ENCODE data around the gene KCNAB1. TPM values are rescaled to one million over a fixed set of nuclear protein-coding genes. Genes with fewer than 3 reads are reported as not detected.

KCNAB1 gene
- total and polyA plus RNA-seq, 2 of the 8 experiments (the other 6 are each of a cell fraction or from before 2014, with no cell fraction given) = 0.51 to 2.3 TPM

GRCh38 chr3:156256256-156256655 lies 135.9 kb downstream of the KCNAB1 start:
- no peak overlapping the region for H3K23ac ChIP-seq (ENCODE audit: insufficient read length)
- no peak overlapping the region for H3K4ac ChIP-seq (replicated peaks; ENCODE audit: insufficient read length, low read depth, low read length)
- no peak overlapping the region for H2BK120ac ChIP-seq (replicated peaks; ENCODE audit: low read depth, low read length)
- no peaks in the 10 kb centered on the region for H3K23me2 ChIP-seq (ENCODE audit: low read depth, low read length)
- H2AFZ ChIP-seq (ENCODE audit: low read length) = no peak overlapping the region
- POLR2A ChIA-PET (ENCODE audit: partially characterized antibody) = no interaction called here
- no peaks in the 10 kb centered on the region for H4K20me1 ChIP-seq (replicated peaks in 1 of 2; ENCODE audit: control insufficient read depth in 1 of 2, insufficient read depth in 2 of 2, low read length in 2 of 2)
- H2BK12ac ChIP-seq (ENCODE audit: low read depth, low read length) = no peak overlapping the region
- 91% methylated on average over 4 of the region's 4 CpGs; no CpG with 5 or more reads in 1 of the 2 experiments for WGBS, 2 experiments (ENCODE audit: extremely low coverage in 1 of 2, insufficient coverage in 1 of 2, insufficient read length in 1 of 2, insufficient replicate concordance in 2 of 2, low coverage in 1 of 2, low lambda C conversion rate in 2 of 2, missing lambda C conversion rate in 1 of 2)
- H3K14ac ChIP-seq (ENCODE audit: insufficient read length) = no peak overlapping the region
- H4K91ac ChIP-seq (replicated peaks; ENCODE audit: insufficient read length, low read length) = no peak overlapping the region
- H3K4me3 ChIP-seq (ENCODE audit: extremely low read depth in 1 of 4, insufficient read depth in 2 of 4, low read depth in 3 of 4, low read length in 4 of 4) = no peak overlapping the region
- H3K27me3 ChIP-seq (replicated peaks in 1 of 4; ENCODE audit: control insufficient read depth in 3 of 4, extremely low read depth in 1 of 4, insufficient read depth in 3 of 4, low read length in 3 of 4) = no peaks in the 10 kb centered on the region
- DNase-seq (ENCODE audit: low read depth in 1 of 2, low spot score in 2 of 2) = no peak
- CTCF ChIA-PET (ENCODE audit: partially characterized antibody) = interaction anchor here (1.0 kb wide), 1 partner anchor 16 kb away, joined by 4 read pairs; no protein-coding TSS in a partner anchor
- H3K79me2 ChIP-seq (ENCODE audit: control insufficient read depth in 1 of 2, insufficient read depth in 2 of 2, low read length in 2 of 2) = no peaks in the 10 kb centered on the region
- no peak for FAIRE-seq
- H3K9me3 ChIP-seq (ENCODE audit: insufficient read depth in 2 of 2, low read depth in 1 of 2, low read length in 1 of 2) = no peaks in the 10 kb centered on the region
- no peak overlapping the region for H3K27ac ChIP-seq (ENCODE audit: low read depth, low read length)
- no peaks in the 10 kb centered on the region for H3K36me3 ChIP-seq (ENCODE audit: control insufficient read depth in 2 of 4, insufficient read depth in 4 of 4, low read length in 3 of 4)
- H2BK15ac ChIP-seq (ENCODE audit: low read length) = no peak overlapping the region
- no peak overlapping the region for H4K8ac ChIP-seq (ENCODE audit: extremely low read depth, insufficient read depth, low read length)
- TF ChIP-seq SP1 (IDR thresholded peaks at IDR 0.05; ENCODE audit: low read depth, low read length) (no peak), ASH2L (IDR thresholded peaks at IDR 0.05; ENCODE audit: low read length) (no peak), CTCF (IDR thresholded peaks at IDR 0.05; ENCODE audit: control extremely low read depth in 1 of 3, insufficient read depth in 1 of 3, low read depth in 1 of 3, low read length in 3 of 3) (no peak), SP4 (IDR thresholded peaks at IDR 0.05; ENCODE audit: low read length) (no peak), KDM1A (IDR thresholded peaks at IDR 0.05; ENCODE audit: borderline replicate concordance, low read length) (no peak), SP2 (IDR thresholded peaks at IDR 0.05; ENCODE audit: low read length) (no peak), MAX (IDR thresholded peaks at IDR 0.05) (no peak)
- no peak overlapping the region for H3K9ac ChIP-seq (replicated peaks in 1 of 4; ENCODE audit: extremely low read depth in 1 of 4, low read depth in 3 of 4, low read length in 3 of 4)
- H2BK20ac ChIP-seq (ENCODE audit: low read length) = no peak overlapping the region
- H3K56ac ChIP-seq (replicated peaks; ENCODE audit: insufficient read length, low read depth, low read length) = no peak overlapping the region
- no peak overlapping the region for H3K4me2 ChIP-seq (ENCODE audit: insufficient read depth in 1 of 2, low read depth in 2 of 2, low read length in 2 of 2)
- H3K18ac ChIP-seq (ENCODE audit: extremely low read depth, low read length) = no peak overlapping the region
- no peak overlapping the region for H4K5ac ChIP-seq (ENCODE audit: insufficient read length, low read depth, low read length)
- no peaks in the 10 kb centered on the region for H3K4me1 ChIP-seq (replicated peaks in 1 of 4; ENCODE audit: control insufficient read depth in 3 of 4, insufficient read depth in 4 of 4, low read length in 3 of 4)
- no peak overlapping the region for H2AK5ac ChIP-seq (ENCODE audit: low read depth, low read length)
- H3K79me1 ChIP-seq (ENCODE audit: low read depth, low read length) = no peaks in the 10 kb centered on the region
- H2BK5ac ChIP-seq (ENCODE audit: low read depth, low read length) = no peak overlapping the region

All from H1 (cell line).